Ectodermal cell (in vitro differentiated cells): ENCODE data around the gene CCDC57.
"Not testable (repeated sequence)": the region's sequence is repeated elsewhere in the genome, so short reads cannot be mapped to it uniquely, and the experiment has no call there.

Experiments
- H3K27ac ChIP-seq: 2 replicates; pipeline ENCODE4 v1.7.0; 2013; ENCODE audit warnings: mild to moderate bottlenecking, low read depth, low read length; ENCODE audit not compliant: insufficient read depth, poor library complexity, severe bottlenecking
- H3K27me3 ChIP-seq: 2 replicates; pipeline ENCODE4 v1.7.0; 2013; ENCODE audit warnings: mild to moderate bottlenecking, low read length; ENCODE audit not compliant: insufficient read depth, control insufficient read depth, poor library complexity, severe bottlenecking
- H3K36me3 ChIP-seq: one replicate; pipeline ENCODE4 v1.7.0; 2013; ENCODE audit warnings: low read length; ENCODE audit not compliant: control insufficient read depth, insufficient read depth
- H3K4me1 ChIP-seq: one replicate; pipeline ENCODE4 v1.7.0; 2013; ENCODE audit warnings: low read length; ENCODE audit not compliant: control insufficient read depth, insufficient read depth
- H3K4me3 ChIP-seq: 2 replicates; pipeline ENCODE4 v1.7.0; 2013; ENCODE audit warnings: low read depth, low read length, control low read depth; ENCODE audit not compliant: insufficient read depth
- H3K9me3 ChIP-seq: 2 replicates; pipeline ENCODE4 v1.7.0; 2013; ENCODE audit warnings: mild to moderate bottlenecking, low read length, moderate library complexity; ENCODE audit not compliant: control insufficient read depth
- WGBS, 2 experiments: methylation state at CpG; one replicate each; pipeline ENCODE4 v1.1.7; 2013; ENCODE audit warnings: missing lambda C conversion rate in 2 of 2; 5-methylcytosine and 5-hydroxymethylcytosine counted together

The CCDC57 gene

GRCh38 chr17:82138511-82138992 is 74.1 kb downstream of the CCDC57 start:
- no peak overlapping the region for H3K27ac ChIP-seq
- 90 to 92% methylated on average over 28 of the region's 28 CpGs for WGBS, 2 experiments
- H3K36me3 ChIP-seq = no peaks in the 10 kb centered on the region
- H3K9me3 ChIP-seq = no peaks in the 10 kb centered on the region
- no peaks in the 10 kb centered on the region for H3K4me1 ChIP-seq
- H3K4me3 ChIP-seq = no peak overlapping the region
- H3K27me3 ChIP-seq = no peaks in the 10 kb centered on the region

GRCh38 chr17:82134101-82134500 is 78.5 kb downstream of the CCDC57 start:
- H3K36me3 ChIP-seq = no peaks in the 10 kb centered on the region
- H3K4me1 ChIP-seq = no peaks in the 10 kb centered on the region
- 89 to 92% methylated on average over 11 of the region's 11 CpGs for WGBS, 2 experiments
- H3K4me3 ChIP-seq = no peak overlapping the region
- H3K9me3 ChIP-seq = no peaks in the 10 kb centered on the region
- no peak overlapping the region for H3K27ac ChIP-seq
- H3K27me3 ChIP-seq = no peaks in the 10 kb centered on the region

GRCh38 chr17:82133166-82133953 is 79.3 kb downstream of the CCDC57 start:
- H3K27me3 ChIP-seq, H3K4me1 ChIP-seq, H3K36me3 ChIP-seq, H3K27ac ChIP-seq, H3K9me3 ChIP-seq, H3K4me3 ChIP-seq: not testable (repeated sequence)
- WGBS, 2 experiments = 89 to 95% methylated on average over 8 of the region's 8 CpGs

- H3K4me1 ChIP-seq = no peaks in the 10 kb centered on the region
- no peak overlapping the region for H3K27ac ChIP-seq
- H3K4me3 ChIP-seq = no peak overlapping the region
- H3K9me3 ChIP-seq = no peaks in the 10 kb centered on the region
- H3K36me3 ChIP-seq = no peaks in the 10 kb centered on the region
- WGBS, 2 experiments = 92 to 94% methylated on average over 4 of the region's 4 CpGs
- no peaks in the 10 kb centered on the region for H3K27me3 ChIP-seq
These were observed 83.5 kb downstream of the CCDC57 start for GRCh38 chr17:82129095-82129494.

- Histone ChIP-seq H3K36me3 (no peaks in the 10 kb centered on the region), H3K27me3 (no peaks in the 10 kb centered on the region), H3K4me3 (no peak overlapping the region), H3K9me3 (no peaks in the 10 kb centered on the region), H3K27ac (no peak overlapping the region), H3K4me1 (no peaks in the 10 kb centered on the region)
- 79 to 86% methylated on average over 15 of the region's 15 CpGs for WGBS, 2 experiments
These were observed 84.4 kb downstream of the CCDC57 start for GRCh38 chr17:82128287-82128686.

GRCh38 chr17:82127704-82128103 is 84.9 kb downstream of the CCDC57 start:
- Histone ChIP-seq H3K4me3 (no peak overlapping the region), H3K36me3 (no peaks in the 10 kb centered on the region), H3K4me1 (no peaks in the 10 kb centered on the region), H3K27me3 (no peaks in the 10 kb centered on the region), H3K27ac (no peak overlapping the region), H3K9me3 (no peaks in the 10 kb centered on the region)
- WGBS, 2 experiments = 92 to 95% methylated on average over 9 of the region's 9 CpGs

- no peak overlapping the region for H3K27ac ChIP-seq
- no peak overlapping the region for H3K4me3 ChIP-seq
- WGBS, 2 experiments = 95 to 97% methylated on average over 11 of the region's 11 CpGs
- H3K9me3 ChIP-seq = no peaks in the 10 kb centered on the region
- no peaks in the 10 kb centered on the region for H3K4me1 ChIP-seq
- H3K27me3 ChIP-seq = no peaks in the 10 kb centered on the region
- no peaks in the 10 kb centered on the region for H3K36me3 ChIP-seq
These were observed 85.4 kb downstream of the CCDC57 start for GRCh38 chr17:82127315-82127595.

GRCh38 chr17:82126556-82127314 is 85.9 kb downstream of the CCDC57 start:
- H3K27me3 ChIP-seq = no peaks in the 10 kb centered on the region
- 95% methylated on average over 35 of the region's 35 CpGs for WGBS, 2 experiments
- H3K4me1 ChIP-seq = no peaks in the 10 kb centered on the region
- H3K27ac ChIP-seq = no peak overlapping the region
- no peaks in the 10 kb centered on the region for H3K9me3 ChIP-seq
- no peaks in the 10 kb centered on the region for H3K36me3 ChIP-seq
- H3K4me3 ChIP-seq = no peak overlapping the region

- Histone ChIP-seq H3K27ac (no peak overlapping the region), H3K27me3 (no peaks in the 10 kb centered on the region), H3K4me3 (no peak overlapping the region), H3K36me3 (no peaks in the 10 kb centered on the region), H3K4me1 (peaks cover 6% of the 10 kb centered on the region), H3K9me3 (no peaks in the 10 kb centered on the region)
- 86 to 91% methylated on average over 4 of the region's 4 CpGs for WGBS, 2 experiments
These were observed 88.5 kb downstream of the CCDC57 start for GRCh38 chr17:82124101-82124500.

GRCh38 chr17:82121660-82122629 is 90.7 kb downstream of the CCDC57 start:
- Histone ChIP-seq H3K4me3 (no peak overlapping the region), H3K9me3 (no peaks in the 10 kb centered on the region), H3K27me3 (no peaks in the 10 kb centered on the region), H3K27ac (no peak overlapping the region), H3K4me1 (peaks cover 23% of the 10 kb centered on the region), H3K36me3 (no peaks in the 10 kb centered on the region)
- WGBS, 2 experiments = 92 to 93% methylated on average over 32 of the region's 32 CpGs
